ENCODE measurements around the gene GRIA1. TPM values are rescaled to one million over a fixed set of nuclear protein-coding genes. Genes with fewer than 3 reads are reported as not detected.

GRIA1 gene
- total RNA-seq, 2 donors from 2014 or later, result 0.12 to 1.2 TPM

- H3K4me3 ChIP-seq, result no peak overlapping the region
- H3K4me1 ChIP-seq, result no peaks in the 10 kb centered on the region
- no peaks in the 10 kb centered on the region for H3K9me3 ChIP-seq
- no peaks in the 10 kb centered on the region for H3K36me3 ChIP-seq
- H3K27ac ChIP-seq, result no peak overlapping the region
- no peaks in the 10 kb centered on the region for H3K27me3 ChIP-seq
- TF ChIP-seq CTCF (IDR thresholded peaks at IDR 0.05), result no peak
- DNase-seq (ENCODE audit: low spot score), result no peak
Observed at GRCh38 chr5:153458268-153458667, 32.2 kb upstream of the GRIA1 start.

GRCh38 chr5:153459051-153459743 is 31.3 kb upstream of the GRIA1 start:
- H3K9me3 ChIP-seq, result no peaks in the 10 kb centered on the region
- TF ChIP-seq CTCF (IDR thresholded peaks at IDR 0.05), result no peak

GRCh38 chr5:153460421-153460820 is 30.0 kb upstream of the GRIA1 start:
- H3K9me3 ChIP-seq, result no peaks in the 10 kb centered on the region
- no peak overlapping the region for H3K4me3 ChIP-seq
- H3K36me3 ChIP-seq, result no peaks in the 10 kb centered on the region
- H3K27me3 ChIP-seq, result no peaks in the 10 kb centered on the region
- H3K27ac ChIP-seq, result no peak overlapping the region
- H3K4me1 ChIP-seq, result no peaks in the 10 kb centered on the region
- no peak for TF ChIP-seq CTCF (IDR thresholded peaks at IDR 0.05)
- no peak for DNase-seq (ENCODE audit: low spot score)

More at GRCh38 chr5:153459051-153459743, 31.3 kb upstream of the GRIA1 start:
- H3K4me1 ChIP-seq, result no peaks in the 10 kb centered on the region
- no peak overlapping the region for H3K4me3 ChIP-seq
- DNase-seq (ENCODE audit: low spot score), result no peak
- no peaks in the 10 kb centered on the region for H3K36me3 ChIP-seq
- no peaks in the 10 kb centered on the region for H3K27me3 ChIP-seq
- no peak overlapping the region for H3K27ac ChIP-seq

GRCh38 chr5:153461341-153461740 is 29.1 kb upstream of the GRIA1 start:
- Histone ChIP-seq H3K4me3 (no peak overlapping the region), H3K27ac (no peak overlapping the region), H3K27me3 (no peaks in the 10 kb centered on the region), H3K4me1 (no peaks in the 10 kb centered on the region), H3K36me3 (no peaks in the 10 kb centered on the region), H3K9me3 (no peaks in the 10 kb centered on the region)
- no peak for DNase-seq (ENCODE audit: low spot score)
- TF ChIP-seq CTCF (IDR thresholded peaks at IDR 0.05), result no peak

GRCh38 chr5:153463806-153464205 is 26.7 kb upstream of the GRIA1 start:
- H3K4me1 ChIP-seq, result no peaks in the 10 kb centered on the region
- no peaks in the 10 kb centered on the region for H3K27me3 ChIP-seq
- no peak for TF ChIP-seq CTCF (IDR thresholded peaks at IDR 0.05)
- no peak overlapping the region for H3K4me3 ChIP-seq
- H3K9me3 ChIP-seq, result no peaks in the 10 kb centered on the region
- H3K27ac ChIP-seq, result no peak overlapping the region
- H3K36me3 ChIP-seq, result no peaks in the 10 kb centered on the region
- DNase-seq (ENCODE audit: low spot score), result no peak

- Histone ChIP-seq H3K4me1 (no peaks in the 10 kb centered on the region), H3K27ac (no peak overlapping the region), H3K36me3 (no peaks in the 10 kb centered on the region), H3K27me3 (no peaks in the 10 kb centered on the region), H3K4me3 (no peak overlapping the region), H3K9me3 (no peaks in the 10 kb centered on the region)
- TF ChIP-seq CTCF (IDR thresholded peaks at IDR 0.05), result no peak
- no peak for DNase-seq (ENCODE audit: low spot score)
Observed at GRCh38 chr5:153467546-153467945, 22.9 kb upstream of the GRIA1 start.
